Measurements from ENCODE around the gene COL17A1.

COL17A1 gene

DNA sequence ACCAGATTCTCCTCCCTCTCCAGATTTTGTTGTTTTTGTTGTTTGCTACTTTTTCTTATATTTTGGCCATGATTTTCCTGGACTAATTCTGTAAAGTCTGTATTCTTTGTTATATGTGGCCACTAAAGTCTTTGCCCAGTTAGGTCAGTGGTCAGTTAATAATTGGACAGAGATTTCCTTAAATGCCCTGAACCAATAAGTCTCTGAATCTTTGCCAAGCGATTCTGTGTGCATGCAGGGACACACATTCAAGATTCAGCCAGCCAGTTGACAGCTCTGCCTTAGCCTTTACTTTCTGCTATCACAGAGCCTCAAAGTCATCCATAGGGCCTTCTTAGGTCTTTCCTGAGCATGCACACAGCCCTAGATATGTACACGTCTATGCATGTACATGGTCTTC is 11.0 kb upstream of the COL17A1 start:
- DNase-seq: no peak

- DNase-seq: no peak
Measured at GRCh38 chr10:104092749-104093148, 7.1 kb upstream of the COL17A1 start.

- DNase-seq: no peak
Measured at GRCh38 chr10:104090611-104091010, 4.9 kb upstream of the COL17A1 start.

DNA sequence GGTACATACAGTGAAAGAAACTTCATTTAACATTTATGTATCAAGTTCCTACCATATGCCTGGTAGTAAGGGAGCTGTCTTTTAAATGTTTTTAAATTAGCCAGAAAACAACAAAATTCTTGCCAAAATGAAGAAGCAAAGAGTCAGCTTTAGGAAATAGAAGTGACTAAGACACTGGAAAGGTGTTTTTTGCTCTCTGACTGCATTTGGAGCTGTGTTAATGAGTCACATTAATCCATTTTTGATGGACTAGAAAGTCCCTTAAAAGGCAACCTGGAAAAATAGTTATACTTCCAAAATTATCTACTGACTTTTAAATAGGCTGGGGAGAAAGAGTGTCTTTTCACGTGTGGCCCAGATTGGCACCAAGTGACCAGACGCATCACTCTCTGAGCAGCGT is 3.9 kb upstream of the COL17A1 start:
- DNase-seq: no peak

- DNase-seq: no peak
Measured at GRCh38 chr10:104088239-104088638, 2.6 kb upstream of the COL17A1 start.

- peak; percentile 17 for DNase-seq
Measured at GRCh38 chr10:104084482-104085142, 1.1 kb downstream of the COL17A1 start.

DNA sequence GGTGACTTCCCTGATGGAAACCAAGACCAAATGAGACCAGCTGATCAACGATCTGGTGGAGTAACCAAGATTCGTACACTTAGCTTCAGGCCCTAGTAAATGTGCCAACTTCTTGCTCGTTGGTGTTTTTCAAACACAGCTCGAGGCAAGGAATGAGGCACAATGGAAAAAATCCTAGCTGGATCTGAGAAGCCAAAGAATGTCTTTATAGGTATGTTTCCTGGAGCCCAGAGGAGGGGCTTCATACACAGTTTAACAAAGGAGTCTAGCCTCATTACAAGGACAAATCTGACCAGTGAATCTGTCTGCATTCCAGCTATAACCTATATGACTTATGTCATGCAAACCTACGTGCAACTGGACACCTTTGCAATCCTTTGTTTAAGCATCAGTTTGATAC is 3.7 kb downstream of the COL17A1 start:
- DNase-seq: no peak

GRCh38 chr10:104080762-104081161 is 4.9 kb downstream of the COL17A1 start:
- DNase-seq: peak; percentile 84

- peak; percentile 49 for DNase-seq
Measured at GRCh38 chr10:104077663-104078151, 8.0 kb downstream of the COL17A1 start.

GRCh38 chr10:104077247-104077646 is 8.4 kb downstream of the COL17A1 start:
- peak; percentile 93 for DNase-seq

GRCh38 chr10:104076743-104077160 is 8.9 kb downstream of the COL17A1 start:
- peak; percentile 96 for DNase-seq

DNA sequence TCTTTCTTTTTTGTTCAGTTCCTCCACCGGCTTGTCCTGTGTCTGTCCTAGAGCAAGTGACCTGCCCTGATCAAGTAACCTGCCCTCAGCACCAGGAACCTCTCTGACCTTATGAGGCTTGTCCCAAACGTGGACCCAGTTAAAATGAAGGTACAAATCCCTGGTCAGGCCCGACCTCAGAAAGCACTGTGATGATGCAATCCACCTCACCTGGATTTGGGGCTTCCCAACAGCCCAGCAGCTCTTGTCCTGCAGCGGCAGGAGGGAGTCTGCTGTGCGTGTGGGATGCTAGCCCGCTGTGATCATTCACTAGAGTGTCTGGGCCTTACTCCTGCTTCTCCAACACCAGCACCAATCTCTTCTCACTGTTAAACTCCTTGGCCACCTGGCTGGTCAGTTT is 11.2 kb downstream of the COL17A1 start:
- DNase-seq: no peak

- no peak for DNase-seq
Measured at GRCh38 chr10:104072786-104073185, 12.9 kb downstream of the COL17A1 start.

- no peak for DNase-seq
Measured at GRCh38 chr10:104069613-104070012, 16.1 kb downstream of the COL17A1 start.

GRCh38 chr10:104067525-104067924 is 18.2 kb downstream of the COL17A1 start:
- DNase-seq: no peak

DNA sequence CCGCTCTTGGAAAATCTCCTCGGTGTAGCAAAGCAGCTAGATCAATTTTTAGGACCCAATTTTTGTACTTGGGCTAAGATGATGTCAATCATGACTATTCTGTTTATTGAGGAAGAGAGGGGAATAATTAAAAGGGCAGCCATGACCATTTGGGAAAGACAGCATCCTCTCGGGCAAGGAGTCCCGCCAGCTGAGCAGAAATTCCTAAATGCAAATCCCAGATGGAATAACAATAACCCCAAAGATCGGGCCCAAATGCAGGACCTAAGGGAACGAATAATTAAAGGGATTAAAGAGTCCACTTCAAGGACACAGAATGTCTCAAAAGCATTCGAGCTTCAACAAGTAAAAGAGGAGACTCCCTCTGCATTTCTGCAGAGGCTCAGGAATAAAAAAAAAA is 18.7 kb downstream of the COL17A1 start:
- DNase-seq: no peak

- no peak for DNase-seq
Measured at GRCh38 chr10:104065748-104066147, 19.9 kb downstream of the COL17A1 start.

DNA sequence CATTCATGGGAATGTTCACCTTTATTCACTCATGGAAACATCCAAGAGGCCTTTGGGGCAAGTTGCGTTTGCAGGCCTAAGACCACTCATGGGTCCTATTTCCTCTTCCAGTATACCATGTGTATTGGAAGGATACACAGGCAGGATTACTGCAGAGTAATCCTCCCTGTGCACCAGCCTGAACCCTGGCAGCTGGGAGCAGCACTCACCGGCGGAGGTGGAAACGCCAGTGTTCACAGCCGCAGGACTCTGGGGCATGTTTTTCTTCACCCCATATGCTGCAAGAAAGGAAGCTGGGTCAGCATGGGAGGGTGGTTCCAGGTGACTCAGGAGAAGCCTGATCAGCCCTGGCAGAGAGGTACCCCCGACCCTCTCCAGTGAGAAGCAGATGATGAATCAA is 24.5 kb downstream of the COL17A1 start:
- no peak for DNase-seq

GRCh38 chr10:104059364-104059763 is 26.3 kb downstream of the COL17A1 start:
- no peak for DNase-seq

DNA sequence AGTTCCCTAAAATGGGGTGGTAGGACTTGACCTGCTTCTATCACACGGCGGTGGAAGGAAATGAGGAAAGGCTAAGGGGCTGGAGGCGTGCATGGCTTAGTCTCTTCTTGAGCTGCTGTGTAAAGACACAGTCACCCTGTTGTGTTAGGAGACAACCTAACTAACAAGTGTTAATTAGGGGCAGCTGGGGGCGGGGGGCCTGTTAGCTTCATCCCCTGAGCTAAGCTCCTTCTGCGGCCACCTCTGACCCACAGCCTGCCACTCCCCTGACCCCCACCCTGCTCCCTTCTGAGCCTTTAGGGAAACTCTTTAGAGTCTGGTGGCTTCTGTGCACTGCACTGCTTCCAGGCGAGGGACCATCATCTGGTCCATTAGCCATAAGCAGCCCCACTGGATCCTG is 28.0 kb downstream of the COL17A1 start:
- DNase-seq: no peak

DNA sequence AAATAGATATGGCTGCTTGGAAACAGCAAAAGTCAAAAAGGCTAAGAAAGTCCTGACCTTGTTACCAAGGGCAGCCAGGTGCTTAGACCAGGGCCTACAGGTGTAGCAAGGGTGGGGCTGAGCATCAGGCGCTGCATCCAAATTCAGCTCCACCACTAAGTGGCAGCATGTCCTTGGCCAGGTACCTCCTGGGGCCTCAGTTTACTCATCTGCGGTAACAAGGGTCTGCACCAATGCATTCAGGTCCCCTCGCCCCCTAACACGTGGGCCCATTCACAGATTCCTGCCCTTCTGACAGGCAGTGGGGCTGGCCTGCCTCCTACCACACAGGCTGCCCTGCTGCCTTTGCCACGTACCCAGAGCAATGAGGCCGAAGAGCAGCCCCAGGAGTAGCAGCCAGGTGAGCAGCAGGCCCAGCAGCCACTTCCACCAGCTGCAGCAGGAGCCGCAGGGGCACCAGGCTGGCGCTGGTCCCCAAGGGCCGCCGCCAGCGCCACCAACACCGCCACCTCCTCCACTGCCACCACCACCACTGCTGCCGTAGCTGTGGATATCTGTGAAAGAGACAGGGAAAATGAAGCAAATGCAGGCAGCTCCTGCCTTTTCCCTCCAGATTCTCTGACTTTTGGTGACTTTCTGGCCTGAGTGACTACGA is 28.9 kb downstream of the COL17A1 start:
- peak; percentile 27 for DNase-seq

GRCh38 chr10:104054430-104054829 is 31.2 kb downstream of the COL17A1 start:
- no peak for DNase-seq

GRCh38 chr10:104053201-104053600 is 32.5 kb downstream of the COL17A1 start:
- DNase-seq: no peak

DNA sequence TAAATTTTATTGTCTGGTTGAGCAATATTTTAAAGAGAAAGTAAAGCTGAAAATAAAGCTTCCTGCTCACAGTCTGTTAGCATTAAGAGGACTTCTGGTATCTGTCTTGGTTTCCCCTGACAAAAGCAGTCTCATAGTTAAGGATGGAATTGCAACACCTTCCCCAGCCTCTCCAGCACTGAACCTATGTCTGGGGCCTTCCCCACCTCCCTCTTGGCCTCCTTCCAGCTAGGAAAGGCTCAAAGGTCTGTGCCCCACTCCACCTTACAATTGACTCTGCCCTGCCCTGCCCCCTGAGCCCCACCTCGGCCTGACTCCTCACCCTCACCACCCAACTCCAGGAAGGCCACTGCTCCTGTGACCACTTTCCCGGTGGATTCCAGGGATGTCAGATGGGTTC is 33.2 kb downstream of the COL17A1 start:
- no peak for DNase-seq
